ENCODE measurements around the gene DENND1A.

DENND1A gene

DNA sequence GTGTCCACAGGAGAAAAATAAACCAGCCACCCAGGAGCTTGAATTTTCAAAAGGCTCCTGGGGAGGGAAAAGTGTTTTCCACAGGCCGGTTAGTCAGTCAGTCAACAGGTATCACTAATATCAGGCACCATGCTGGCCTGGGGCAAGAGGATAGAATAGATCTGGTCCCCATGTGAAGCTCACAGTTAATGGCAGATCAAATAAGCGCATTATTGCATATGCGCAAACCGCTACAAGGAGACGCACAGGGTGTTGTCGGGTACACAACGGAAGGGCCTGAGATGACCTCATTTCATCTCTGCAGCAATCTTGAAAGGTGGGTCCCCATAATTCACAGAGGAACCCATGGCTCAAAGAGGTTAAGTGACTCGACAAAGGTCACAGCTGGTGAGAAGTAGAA is 313.2 kb downstream of the DENND1A start:
- H3K27ac Mint-ChIP-seq, result no peak overlapping the region
- peaks cover 67% of the 10 kb centered on the region for H3K36me3 Mint-ChIP-seq (ENCODE audit: low read depth)
- intact Hi-C loops (cut with micrococcal nuclease), result no loop called here
- no peaks in the 10 kb centered on the region for H3K4me1 Mint-ChIP-seq (ENCODE audit: low read depth)
- no peaks in the 10 kb centered on the region for H3K27me3 Mint-ChIP-seq
- no peak overlapping the region for H3K4me3 Mint-ChIP-seq
- H3K9me3 Mint-ChIP-seq, result no peaks in the 10 kb centered on the region

DNA sequence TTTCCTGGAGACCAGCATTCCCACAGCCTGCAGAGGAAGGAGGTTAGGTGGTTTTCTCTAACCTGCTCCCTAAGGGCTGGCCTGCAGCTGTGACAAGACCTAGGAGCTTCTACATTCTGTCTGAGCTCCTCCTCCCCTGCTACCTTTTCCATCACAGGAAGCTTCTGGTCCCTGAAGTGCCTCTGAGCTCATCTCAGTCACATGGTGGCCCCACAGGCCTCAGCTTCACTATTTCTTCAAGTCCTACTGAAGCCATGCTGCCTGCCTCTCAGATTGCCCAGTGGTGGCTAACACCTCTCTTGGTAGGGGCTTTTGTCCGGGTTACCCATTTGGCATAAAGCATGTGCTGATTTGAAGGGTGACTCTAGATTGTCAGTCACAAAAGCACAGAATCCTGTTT is 314.5 kb downstream of the DENND1A start:
- H3K27ac Mint-ChIP-seq, result no peak overlapping the region
- intact Hi-C loops (cut with micrococcal nuclease), result no loop called here

GRCh38 chr9:123614306-123615263 is 315.3 kb downstream of the DENND1A start:
- intact Hi-C loops (cut with micrococcal nuclease), result no loop called here
- Mint-ChIP-seq H3K27me3 (no peaks in the 10 kb centered on the region), H3K27ac (no peak overlapping the region), H3K9me3 (no peaks in the 10 kb centered on the region), H3K36me3 (ENCODE audit: low read depth) (peaks cover 81% of the 10 kb centered on the region), H3K4me3 (no peak overlapping the region), H3K4me1 (ENCODE audit: low read depth) (no peaks in the 10 kb centered on the region)

More for the DNA sequence above, 314.5 kb downstream of the DENND1A start:
- Mint-ChIP-seq H3K36me3 (ENCODE audit: low read depth) (peaks cover 76% of the 10 kb centered on the region), H3K27me3 (no peaks in the 10 kb centered on the region), H3K9me3 (no peaks in the 10 kb centered on the region), H3K4me1 (ENCODE audit: low read depth) (no peaks in the 10 kb centered on the region), H3K4me3 (no peak overlapping the region)

GRCh38 chr9:123611226-123611625 is 318.7 kb downstream of the DENND1A start:
- Mint-ChIP-seq H3K27ac (no peak overlapping the region), H3K36me3 (ENCODE audit: low read depth) (peaks cover 78% of the 10 kb centered on the region), H3K4me3 (no peak overlapping the region), H3K27me3 (no peaks in the 10 kb centered on the region), H3K4me1 (ENCODE audit: low read depth) (no peaks in the 10 kb centered on the region), H3K9me3 (no peaks in the 10 kb centered on the region)
- intact Hi-C loops (cut with micrococcal nuclease), result no loop called here

- H3K27me3 Mint-ChIP-seq, result no peaks in the 10 kb centered on the region
- no peaks in the 10 kb centered on the region for H3K4me1 Mint-ChIP-seq (ENCODE audit: low read depth)
- peaks cover 76% of the 10 kb centered on the region for H3K36me3 Mint-ChIP-seq (ENCODE audit: low read depth)
- no peak overlapping the region for H3K4me3 Mint-ChIP-seq
- H3K27ac Mint-ChIP-seq, result no peak overlapping the region
- intact Hi-C loops (cut with micrococcal nuclease), result no loop called here
- H3K9me3 Mint-ChIP-seq, result no peaks in the 10 kb centered on the region
Measured at GRCh38 chr9:123609844-123610243, 320.1 kb downstream of the DENND1A start.

DNA sequence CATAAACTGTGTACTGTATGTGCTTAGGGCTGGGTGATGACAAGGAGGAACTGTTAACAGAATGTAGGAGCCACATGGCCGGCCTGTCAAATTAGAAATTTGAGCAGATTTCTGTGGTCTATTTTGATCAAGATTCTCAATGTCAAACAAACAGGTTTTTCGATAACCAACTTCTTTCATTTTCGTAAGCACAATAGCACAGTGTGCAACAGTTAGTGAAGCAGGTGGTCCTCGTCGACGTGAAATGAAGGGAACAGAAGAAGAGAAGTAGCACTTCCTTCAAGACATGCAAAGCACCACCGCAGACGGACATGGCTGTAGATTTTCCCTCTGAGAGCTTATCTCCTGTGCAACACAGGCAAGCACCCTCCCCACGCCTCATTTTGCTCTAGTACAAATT is 321.8 kb downstream of the DENND1A start:
- H3K36me3 Mint-ChIP-seq (ENCODE audit: low read depth), result peaks cover 59% of the 10 kb centered on the region
- H3K4me3 Mint-ChIP-seq, result no peak overlapping the region
- H3K27ac Mint-ChIP-seq, result no peak overlapping the region
- intact Hi-C loops (cut with micrococcal nuclease), result no loop called here
- H3K27me3 Mint-ChIP-seq, result no peaks in the 10 kb centered on the region
- no peaks in the 10 kb centered on the region for H3K9me3 Mint-ChIP-seq
- H3K4me1 Mint-ChIP-seq (ENCODE audit: low read depth), result no peaks in the 10 kb centered on the region

GRCh38 chr9:123607479-123607878 is 322.4 kb downstream of the DENND1A start:
- intact Hi-C loops (cut with micrococcal nuclease), result no loop called here
- Mint-ChIP-seq H3K27me3 (no peaks in the 10 kb centered on the region), H3K36me3 (ENCODE audit: low read depth) (peaks cover 60% of the 10 kb centered on the region), H3K27ac (no peak overlapping the region), H3K9me3 (no peaks in the 10 kb centered on the region), H3K4me3 (no peak overlapping the region), H3K4me1 (ENCODE audit: low read depth) (no peaks in the 10 kb centered on the region)

DNA sequence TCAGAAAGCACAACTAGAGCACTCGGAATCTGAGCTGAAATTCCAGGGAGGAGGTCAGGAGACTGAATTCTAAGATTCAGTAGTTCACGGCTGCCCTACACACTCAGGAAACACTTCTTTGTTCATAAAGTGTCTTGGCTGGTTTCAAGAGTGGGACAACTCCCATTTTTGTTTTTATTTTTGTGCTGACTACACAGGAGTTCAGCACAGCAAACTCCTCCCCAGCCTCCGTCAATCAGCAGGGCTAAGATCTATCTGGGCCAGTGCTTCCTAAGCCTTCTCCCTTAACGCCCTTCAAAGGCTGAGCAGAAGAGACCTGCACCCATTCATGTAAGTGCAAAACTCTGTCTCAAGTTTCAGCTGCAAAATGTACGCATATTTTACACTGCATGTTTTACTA is 323.8 kb downstream of the DENND1A start:
- Mint-ChIP-seq H3K27me3 (no peaks in the 10 kb centered on the region), H3K27ac (no peak overlapping the region), H3K36me3 (ENCODE audit: low read depth) (peaks cover 60% of the 10 kb centered on the region), H3K4me3 (no peak overlapping the region), H3K9me3 (no peaks in the 10 kb centered on the region), H3K4me1 (ENCODE audit: low read depth) (no peaks in the 10 kb centered on the region)
- intact Hi-C loops (cut with micrococcal nuclease), result no loop called here

DNA sequence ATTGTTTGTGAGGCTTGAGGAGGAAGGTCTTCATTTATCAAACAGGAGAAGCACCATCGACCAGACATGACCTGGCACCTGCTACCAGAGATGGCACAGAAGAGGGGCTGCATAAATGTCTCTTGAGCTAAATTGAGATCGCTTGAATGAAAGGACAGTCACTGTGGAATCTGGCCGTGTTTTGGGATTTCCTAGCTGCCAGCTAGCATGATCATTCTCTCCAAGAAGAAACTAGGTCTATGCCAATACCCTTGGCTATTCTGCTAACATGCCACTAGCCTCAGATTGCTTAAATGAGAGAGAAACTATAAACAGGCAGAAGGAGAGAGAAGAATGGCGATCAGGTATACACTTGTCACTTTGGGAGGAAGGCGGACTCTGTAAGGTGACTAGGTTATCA is 324.6 kb downstream of the DENND1A start:
- no peaks in the 10 kb centered on the region for H3K4me1 Mint-ChIP-seq (ENCODE audit: low read depth)
- no peak overlapping the region for H3K27ac Mint-ChIP-seq
- no peak overlapping the region for H3K4me3 Mint-ChIP-seq

GRCh38 chr9:123604861-123605260 is 325.1 kb downstream of the DENND1A start:
- Mint-ChIP-seq H3K4me3 (no peak overlapping the region), H3K27ac (no peak overlapping the region), H3K36me3 (ENCODE audit: low read depth) (peaks cover 62% of the 10 kb centered on the region), H3K27me3 (no peaks in the 10 kb centered on the region), H3K4me1 (ENCODE audit: low read depth) (no peaks in the 10 kb centered on the region), H3K9me3 (no peaks in the 10 kb centered on the region)
- intact Hi-C loops (cut with micrococcal nuclease), result no loop called here

More for the DNA sequence above, 324.6 kb downstream of the DENND1A start:
- no peaks in the 10 kb centered on the region for H3K27me3 Mint-ChIP-seq
- H3K9me3 Mint-ChIP-seq, result no peaks in the 10 kb centered on the region
- peaks cover 60% of the 10 kb centered on the region for H3K36me3 Mint-ChIP-seq (ENCODE audit: low read depth)
- intact Hi-C loops (cut with micrococcal nuclease), result no loop called here

GRCh38 chr9:123601828-123602227 is 328.1 kb downstream of the DENND1A start:
- Mint-ChIP-seq H3K4me3 (no peak overlapping the region), H3K27ac (no peak overlapping the region), H3K4me1 (ENCODE audit: low read depth) (no peaks in the 10 kb centered on the region), H3K27me3 (no peaks in the 10 kb centered on the region), H3K9me3 (no peaks in the 10 kb centered on the region), H3K36me3 (ENCODE audit: low read depth) (peaks cover 47% of the 10 kb centered on the region)
- intact Hi-C loops (cut with micrococcal nuclease), result no loop called here

GRCh38 chr9:123599781-123600180 is 330.1 kb downstream of the DENND1A start:
- Mint-ChIP-seq H3K4me1 (ENCODE audit: low read depth) (no peaks in the 10 kb centered on the region), H3K4me3 (no peak overlapping the region), H3K36me3 (ENCODE audit: low read depth) (peaks cover 48% of the 10 kb centered on the region), H3K27ac (no peak overlapping the region), H3K27me3 (no peaks in the 10 kb centered on the region), H3K9me3 (no peaks in the 10 kb centered on the region)
- intact Hi-C loops (cut with micrococcal nuclease), result no loop called here

DNA sequence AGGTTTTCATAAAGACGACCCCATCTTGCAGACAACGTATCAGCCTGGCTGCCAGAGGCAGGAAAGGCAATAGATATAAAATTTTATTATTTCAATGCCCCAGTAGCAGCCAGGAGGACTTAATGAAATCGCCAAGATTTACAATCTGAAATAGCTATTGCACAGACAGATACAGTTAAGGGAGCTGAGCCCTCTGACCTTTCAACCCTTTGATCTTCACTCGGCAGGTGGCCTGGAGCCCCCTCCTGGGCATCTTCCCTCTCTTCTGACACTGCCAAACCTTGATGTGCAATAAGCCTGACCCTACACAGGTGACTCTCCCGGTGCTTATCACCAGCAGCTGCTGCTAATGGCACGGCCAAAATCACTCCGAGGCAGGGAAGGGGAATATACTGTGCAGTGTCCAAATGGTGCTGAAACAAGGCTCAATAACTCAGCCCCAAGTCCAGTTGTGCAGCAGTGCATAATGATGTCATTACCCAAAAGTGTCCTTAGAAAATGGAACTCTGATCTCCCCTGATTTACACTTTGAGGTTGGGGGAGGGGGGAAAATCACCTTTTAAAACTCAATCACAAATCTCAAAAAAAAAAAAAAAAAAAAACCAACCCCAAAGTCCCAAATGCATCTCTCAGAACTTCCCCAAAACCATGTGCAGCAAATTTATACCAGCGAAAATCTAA is 331.9 kb downstream of the DENND1A start:
- Mint-ChIP-seq H3K36me3 (ENCODE audit: low read depth) (peaks cover 61% of the 10 kb centered on the region), H3K9me3 (no peaks in the 10 kb centered on the region), H3K27me3 (no peaks in the 10 kb centered on the region), H3K4me3 (no peak overlapping the region), H3K4me1 (ENCODE audit: low read depth) (no peaks in the 10 kb centered on the region), H3K27ac (no peak overlapping the region)
- intact Hi-C loops (cut with micrococcal nuclease), result no loop called here

DNA sequence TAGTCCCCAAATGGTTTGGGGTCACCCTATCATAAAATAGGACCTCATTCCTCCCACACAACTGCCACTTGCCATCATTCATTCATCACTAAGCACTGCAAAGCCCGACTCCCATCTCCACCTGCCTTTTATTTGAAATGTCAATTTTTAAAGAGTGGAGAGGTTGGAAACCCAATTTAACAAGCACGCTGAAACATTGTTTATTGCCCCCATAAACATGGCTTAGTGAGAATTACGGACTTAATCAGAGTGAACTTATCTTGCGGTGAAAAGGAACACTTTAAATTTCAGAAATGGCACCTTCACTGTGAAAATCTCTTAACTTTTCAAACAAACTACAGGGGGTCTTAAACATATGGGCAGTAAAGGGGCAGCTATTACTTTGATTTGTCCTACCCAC is 332.9 kb downstream of the DENND1A start:
- no peak overlapping the region for H3K27ac Mint-ChIP-seq
- no peaks in the 10 kb centered on the region for H3K27me3 Mint-ChIP-seq
- no peaks in the 10 kb centered on the region for H3K4me1 Mint-ChIP-seq (ENCODE audit: low read depth)
- H3K36me3 Mint-ChIP-seq (ENCODE audit: low read depth), result peaks cover 53% of the 10 kb centered on the region
- no peaks in the 10 kb centered on the region for H3K9me3 Mint-ChIP-seq
- intact Hi-C loops (cut with micrococcal nuclease), result no loop called here
- H3K4me3 Mint-ChIP-seq, result no peak overlapping the region

Data from dendritic cell treated with granulocyte-macrophage colony-stimulating factor and Interleukin-4, amounts not matched to agents 40 ng/mL and 50 ng/mL, for 4 days (primary cell).